ENCODE measurements around the gene ZNF654. TPM values are rescaled to one million over a fixed set of nuclear protein-coding genes. Genes with fewer than 3 reads are reported as not detected.
A peak's percentile ranks its signal among the peaks of the same experiment; 100 is the strongest.

The ZNF654 gene
- total RNA-seq, 1 donor from 2014 or later = 15.3 TPM

DNA sequence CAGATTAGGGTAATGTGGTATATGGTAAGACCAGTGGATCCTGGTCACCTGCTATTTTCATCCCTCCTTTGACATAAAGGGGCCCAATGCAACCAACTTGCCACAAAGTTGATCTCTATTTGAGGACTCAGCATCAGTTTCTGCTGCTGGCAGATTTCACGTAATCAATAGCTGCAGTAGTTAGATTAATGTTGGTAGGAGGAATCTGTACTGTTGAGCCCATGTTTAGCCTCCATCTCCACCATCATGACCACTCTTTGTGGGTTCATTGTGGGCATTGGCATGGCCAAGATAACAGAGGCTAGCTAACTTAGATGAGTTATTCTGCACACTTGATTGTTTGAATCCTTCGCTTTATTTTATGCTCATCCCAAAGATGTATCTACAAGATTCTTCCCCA is 30.2 kb upstream of the ZNF654 start:
- TF ChIP-seq, protein P1, sequence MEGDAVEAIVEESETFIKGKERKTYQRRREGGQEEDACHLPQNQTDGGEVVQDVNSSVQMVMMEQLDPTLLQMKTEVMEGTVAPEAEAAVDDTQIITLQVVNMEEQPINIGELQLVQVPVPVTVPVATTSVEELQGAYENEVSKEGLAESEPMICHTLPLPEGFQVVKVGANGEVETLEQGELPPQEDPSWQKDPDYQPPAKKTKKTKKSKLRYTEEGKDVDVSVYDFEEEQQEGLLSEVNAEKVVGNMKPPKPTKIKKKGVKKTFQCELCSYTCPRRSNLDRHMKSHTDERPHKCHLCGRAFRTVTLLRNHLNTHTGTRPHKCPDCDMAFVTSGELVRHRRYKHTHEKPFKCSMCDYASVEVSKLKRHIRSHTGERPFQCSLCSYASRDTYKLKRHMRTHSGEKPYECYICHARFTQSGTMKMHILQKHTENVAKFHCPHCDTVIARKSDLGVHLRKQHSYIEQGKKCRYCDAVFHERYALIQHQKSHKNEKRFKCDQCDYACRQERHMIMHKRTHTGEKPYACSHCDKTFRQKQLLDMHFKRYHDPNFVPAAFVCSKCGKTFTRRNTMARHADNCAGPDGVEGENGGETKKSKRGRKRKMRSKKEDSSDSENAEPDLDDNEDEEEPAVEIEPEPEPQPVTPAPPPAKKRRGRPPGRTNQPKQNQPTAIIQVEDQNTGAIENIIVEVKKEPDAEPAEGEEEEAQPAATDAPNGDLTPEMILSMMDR (conservative IDR thresholded peaks at IDR 0.05) = no peak
- no peaks in the 10 kb centered on the region for H3K27me3 Mint-ChIP-seq
- DNase-seq (ENCODE audit: extremely low spot score, unreplicated experiment) = no peak
- no peak overlapping the region for H3K4me3 Mint-ChIP-seq
- no peaks in the 10 kb centered on the region for H3K4me1 Mint-ChIP-seq (ENCODE audit: unreplicated experiment)
- H3K27ac Mint-ChIP-seq = no peak overlapping the region
- peaks cover 3% of the 10 kb centered on the region for H3K36me3 Mint-ChIP-seq
- H3K9me3 Mint-ChIP-seq = peaks cover 6% of the 10 kb centered on the region

DNA sequence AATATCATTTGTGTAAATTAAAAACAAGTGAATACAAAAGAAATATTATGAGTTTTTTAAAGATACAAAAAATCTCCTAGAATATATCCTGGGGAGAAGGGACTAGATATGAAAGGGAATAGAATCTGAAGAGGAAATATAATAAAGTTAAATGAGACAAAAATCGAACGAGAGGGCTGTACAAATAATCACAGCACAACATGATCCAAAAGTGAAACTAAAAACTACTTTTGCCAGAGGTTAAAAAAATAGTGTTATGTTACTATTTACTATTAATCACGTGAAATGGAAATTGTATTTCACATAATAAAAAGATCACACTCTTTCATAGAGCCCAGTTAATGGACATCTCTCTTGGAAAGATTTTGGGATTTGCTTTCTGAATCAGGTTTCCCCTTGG is 28.8 kb upstream of the ZNF654 start:
- no peak overlapping the region for H3K27ac Mint-ChIP-seq
- TF ChIP-seq, protein P1 (conservative IDR thresholded peaks at IDR 0.05) = no peak

GRCh38 chr3:88031642-88032077 is 27.4 kb upstream of the ZNF654 start:
- TF ChIP-seq, protein P1 (conservative IDR thresholded peaks at IDR 0.05) = no peak
- H3K4me3 Mint-ChIP-seq = peak overlapping the region; percentile 44
- no peak for DNase-seq (ENCODE audit: extremely low spot score, unreplicated experiment)
- no peak overlapping the region for H3K27ac Mint-ChIP-seq
- H3K4me1 Mint-ChIP-seq (ENCODE audit: unreplicated experiment) = no peaks in the 10 kb centered on the region
- H3K36me3 Mint-ChIP-seq = no peaks in the 10 kb centered on the region
- H3K27me3 Mint-ChIP-seq = no peaks in the 10 kb centered on the region
- H3K9me3 Mint-ChIP-seq = no peaks in the 10 kb centered on the region

More for the DNA sequence above, 28.8 kb upstream of the ZNF654 start:
- no peak for DNase-seq (ENCODE audit: extremely low spot score, unreplicated experiment)
- Mint-ChIP-seq H3K4me1 (ENCODE audit: unreplicated experiment) (no peaks in the 10 kb centered on the region), H3K36me3 (peaks cover 3% of the 10 kb centered on the region), H3K27me3 (no peaks in the 10 kb centered on the region), H3K4me3 (no peak overlapping the region), H3K9me3 (peaks cover 6% of the 10 kb centered on the region)

DNA sequence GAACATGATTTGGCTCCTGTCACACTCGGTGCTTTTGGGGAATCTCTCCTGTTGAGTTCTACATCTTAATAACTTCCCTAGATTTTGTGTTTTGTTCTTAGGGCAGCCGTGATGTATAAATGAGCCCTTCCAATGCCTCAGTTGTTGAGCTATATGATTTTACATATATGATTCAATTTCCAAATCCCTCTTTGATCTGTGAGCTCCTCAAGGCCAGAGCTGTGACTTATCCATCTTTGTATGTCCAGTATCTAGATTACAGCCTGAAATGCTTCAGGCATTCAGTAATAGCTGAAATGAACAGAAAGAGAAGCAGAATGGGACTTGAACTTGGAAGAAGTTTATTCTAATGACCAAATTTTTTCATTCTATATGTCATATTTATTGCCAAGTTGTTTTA is 26.8 kb upstream of the ZNF654 start:
- DNase-seq (ENCODE audit: extremely low spot score, unreplicated experiment) = no peak
- H3K27me3 Mint-ChIP-seq = no peaks in the 10 kb centered on the region
- H3K9me3 Mint-ChIP-seq = no peaks in the 10 kb centered on the region
- no peaks in the 10 kb centered on the region for H3K4me1 Mint-ChIP-seq (ENCODE audit: unreplicated experiment)
- no peak overlapping the region for H3K27ac Mint-ChIP-seq
- H3K36me3 Mint-ChIP-seq = no peaks in the 10 kb centered on the region
- TF ChIP-seq, protein P1 (conservative IDR thresholded peaks at IDR 0.05) = no peak
- H3K4me3 Mint-ChIP-seq = no peak overlapping the region

- DNase-seq (ENCODE audit: extremely low spot score, unreplicated experiment) = no peak
- no peaks in the 10 kb centered on the region for H3K9me3 Mint-ChIP-seq
- H3K27me3 Mint-ChIP-seq = no peaks in the 10 kb centered on the region
- H3K27ac Mint-ChIP-seq = no peak overlapping the region
- H3K4me1 Mint-ChIP-seq (ENCODE audit: unreplicated experiment) = no peaks in the 10 kb centered on the region
- TF ChIP-seq, protein P1 (conservative IDR thresholded peaks at IDR 0.05) = no peak
- H3K36me3 Mint-ChIP-seq = no peaks in the 10 kb centered on the region
- no peak overlapping the region for H3K4me3 Mint-ChIP-seq
Measured at GRCh38 chr3:88033079-88033478, 26.0 kb upstream of the ZNF654 start.

- Mint-ChIP-seq H3K4me3 (no peak overlapping the region), H3K4me1 (ENCODE audit: unreplicated experiment) (no peaks in the 10 kb centered on the region), H3K27me3 (no peaks in the 10 kb centered on the region), H3K9me3 (no peaks in the 10 kb centered on the region), H3K36me3 (no peaks in the 10 kb centered on the region), H3K27ac (no peak overlapping the region)
- no peak for DNase-seq (ENCODE audit: extremely low spot score, unreplicated experiment)
- TF ChIP-seq, protein P1 (conservative IDR thresholded peaks at IDR 0.05) = no peak
Measured at GRCh38 chr3:88033808-88034207, 25.2 kb upstream of the ZNF654 start.
